B cell (primary cell): ENCODE results near the gene WWC2.

ENCODE experiments used
- EZH2 ChIP-seq: IDR thresholded peaks from 2 replicates; pipeline ENCODE4 v1.6.1; 2012; ENCODE audit warnings: borderline replicate concordance, low read depth, mild to moderate bottlenecking, moderate library complexity, low read length; ENCODE audit not compliant: insufficient read depth, poor library complexity, severe bottlenecking
- TF ChIP-seq, protein P1 (sequence below): fragments of 200-600 bp; IDR thresholded peaks from one replicate; pipeline ENCODE4 v1.8.0; 2022; ENCODE audit warnings: antibody characterized with exemption, mild to moderate bottlenecking

DNA sequence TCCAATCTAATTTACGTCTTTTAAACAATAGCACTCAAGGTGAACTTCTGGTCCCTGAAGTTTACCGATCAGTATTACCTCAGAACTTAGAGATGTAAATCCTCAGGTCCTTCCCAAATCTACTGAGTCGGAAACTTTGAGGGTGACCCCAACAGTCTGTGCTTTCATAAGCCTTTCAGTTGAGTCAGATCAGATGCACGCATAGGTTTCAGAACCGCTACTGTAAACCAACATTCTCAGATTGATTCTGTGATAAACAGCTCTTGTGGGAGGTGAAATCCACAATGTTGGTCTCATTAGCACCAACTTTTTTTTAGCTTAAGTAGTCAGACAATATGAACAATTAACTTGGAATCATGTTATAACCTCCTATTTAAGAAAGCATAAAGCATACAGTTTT lies 86.0 kb downstream of the WWC2 start:
- TF ChIP-seq, protein P1, sequence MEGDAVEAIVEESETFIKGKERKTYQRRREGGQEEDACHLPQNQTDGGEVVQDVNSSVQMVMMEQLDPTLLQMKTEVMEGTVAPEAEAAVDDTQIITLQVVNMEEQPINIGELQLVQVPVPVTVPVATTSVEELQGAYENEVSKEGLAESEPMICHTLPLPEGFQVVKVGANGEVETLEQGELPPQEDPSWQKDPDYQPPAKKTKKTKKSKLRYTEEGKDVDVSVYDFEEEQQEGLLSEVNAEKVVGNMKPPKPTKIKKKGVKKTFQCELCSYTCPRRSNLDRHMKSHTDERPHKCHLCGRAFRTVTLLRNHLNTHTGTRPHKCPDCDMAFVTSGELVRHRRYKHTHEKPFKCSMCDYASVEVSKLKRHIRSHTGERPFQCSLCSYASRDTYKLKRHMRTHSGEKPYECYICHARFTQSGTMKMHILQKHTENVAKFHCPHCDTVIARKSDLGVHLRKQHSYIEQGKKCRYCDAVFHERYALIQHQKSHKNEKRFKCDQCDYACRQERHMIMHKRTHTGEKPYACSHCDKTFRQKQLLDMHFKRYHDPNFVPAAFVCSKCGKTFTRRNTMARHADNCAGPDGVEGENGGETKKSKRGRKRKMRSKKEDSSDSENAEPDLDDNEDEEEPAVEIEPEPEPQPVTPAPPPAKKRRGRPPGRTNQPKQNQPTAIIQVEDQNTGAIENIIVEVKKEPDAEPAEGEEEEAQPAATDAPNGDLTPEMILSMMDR: no peak
- no peak for TF ChIP-seq EZH2
